Colon (tissue), 2 donors: ENCODE measurements around the gene RDH13.
"Not testable (repeated sequence)": the region's sequence is repeated elsewhere in the genome, so short reads cannot be mapped to it uniquely, and the experiment has no call there.

Experiments used
- FAIRE-seq: peaks from 2 replicates; lab custom pipeline; 2012; peaks lifted over from hg19 to GRCh38; lab: Jason Lieb, UNC
- donor health status: control.
- donor health status: control.

The RDH13 gene

DNA sequence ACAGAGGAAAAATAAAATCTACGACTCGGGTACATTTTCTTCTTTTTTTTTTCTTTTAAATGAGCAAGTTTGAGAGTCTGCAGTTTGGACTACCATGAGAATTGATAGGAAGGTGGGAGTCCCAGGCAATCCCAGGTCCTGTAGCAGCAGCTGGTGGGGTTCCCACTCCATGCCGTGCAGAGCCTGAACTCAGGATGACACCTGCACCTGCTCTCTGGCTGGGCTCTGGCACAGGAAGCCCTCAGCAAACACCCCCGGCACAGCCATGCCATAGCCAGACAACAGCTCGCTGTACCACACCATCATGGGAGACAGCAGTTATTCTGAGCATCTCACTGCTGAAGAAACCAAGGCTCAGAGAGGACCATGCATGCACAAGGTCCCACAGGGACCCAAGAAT is 18.7 kb downstream of the RDH13 start:
- no peak for FAIRE-seq

DNA sequence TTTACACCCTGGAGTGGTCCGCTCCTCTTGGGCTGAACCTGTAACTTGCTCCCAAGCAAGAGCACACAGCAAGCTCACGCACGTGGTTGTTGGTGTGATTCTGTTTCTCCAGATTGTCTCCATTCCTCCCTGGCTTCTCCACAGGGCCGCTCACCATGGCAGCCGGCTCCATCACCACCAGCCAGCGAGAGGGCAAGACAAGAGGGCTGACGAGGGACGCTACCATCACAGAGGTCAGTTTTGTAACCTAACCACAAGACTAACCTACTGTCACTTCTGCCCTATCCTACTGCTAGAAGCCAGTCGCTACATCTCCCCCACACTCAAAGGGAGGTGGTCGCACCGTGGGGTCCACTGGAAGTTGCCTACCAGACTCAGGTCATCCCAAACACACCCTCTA is 20.3 kb downstream of the RDH13 start:
- FAIRE-seq: no peak

DNA sequence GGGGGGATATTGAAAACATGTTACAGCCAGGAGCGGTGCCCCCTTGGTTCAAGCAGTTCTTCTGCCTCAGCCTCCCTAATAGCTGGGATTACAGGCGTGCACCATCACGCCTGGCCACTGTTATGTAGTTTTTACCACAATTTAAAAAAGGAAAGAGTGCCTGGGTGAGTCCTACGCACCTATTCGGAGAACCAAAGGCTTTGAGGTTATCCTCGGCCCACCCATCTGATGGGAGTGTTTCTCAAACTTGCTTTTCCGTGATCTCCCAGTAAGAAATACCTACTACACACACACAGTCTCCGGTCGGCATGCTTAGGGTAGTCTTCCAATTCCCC is 20.6 kb downstream of the RDH13 start:
- FAIRE-seq: no peak

DNA sequence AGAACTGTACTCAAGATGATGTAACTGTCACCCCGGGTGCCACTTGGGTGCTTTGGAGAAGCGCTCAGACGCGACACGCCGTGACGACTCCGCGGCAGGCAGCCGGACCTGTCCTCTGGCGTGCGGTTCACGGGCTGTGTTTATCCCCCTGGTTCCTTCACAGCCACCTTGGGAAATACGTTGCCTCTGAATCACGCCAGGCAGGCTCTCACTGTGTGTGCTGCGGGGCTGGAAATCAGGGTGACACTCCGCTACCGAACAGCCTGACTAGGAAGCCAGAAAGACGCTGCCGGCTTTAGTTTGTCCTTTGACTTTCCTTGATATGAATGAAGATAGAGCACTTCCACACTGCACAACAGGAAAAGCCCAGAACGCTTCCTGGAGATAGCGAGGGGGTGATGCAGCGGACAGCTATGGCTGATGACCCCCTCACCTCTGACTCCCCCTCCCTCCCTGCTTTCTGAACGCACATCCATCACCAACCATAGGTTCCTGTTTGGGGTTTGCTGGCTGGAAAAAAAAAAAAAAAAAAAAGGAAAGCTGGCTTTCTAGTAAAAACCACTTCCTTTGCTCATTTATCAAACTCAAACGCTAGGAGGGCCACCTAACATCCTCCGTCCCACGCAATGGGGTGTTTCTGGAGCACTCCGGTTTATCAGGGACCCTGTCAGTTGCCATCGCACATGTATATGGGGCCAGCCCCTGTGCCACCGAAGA is 21.2 kb downstream of the RDH13 start:
- FAIRE-seq: no peak

DNA sequence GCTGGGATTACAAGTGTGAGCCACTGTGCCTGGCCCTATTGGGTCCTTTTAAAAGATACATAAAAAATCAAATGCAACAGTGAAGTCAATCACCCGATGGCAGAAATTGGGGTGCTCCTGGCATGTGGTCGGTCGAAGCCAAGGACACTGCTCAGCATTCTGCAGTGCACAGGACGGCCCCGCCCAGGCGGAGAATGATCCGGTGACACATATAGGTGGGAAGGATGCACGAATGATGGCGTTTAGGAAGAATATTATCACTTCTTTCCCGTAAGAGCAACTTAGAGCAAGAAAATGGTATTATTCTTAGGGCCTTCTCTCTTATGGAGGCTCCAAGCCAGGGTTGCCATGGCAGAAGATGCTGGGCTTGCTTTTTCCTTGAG is 21.7 kb downstream of the RDH13 start:
- FAIRE-seq: no peak

DNA sequence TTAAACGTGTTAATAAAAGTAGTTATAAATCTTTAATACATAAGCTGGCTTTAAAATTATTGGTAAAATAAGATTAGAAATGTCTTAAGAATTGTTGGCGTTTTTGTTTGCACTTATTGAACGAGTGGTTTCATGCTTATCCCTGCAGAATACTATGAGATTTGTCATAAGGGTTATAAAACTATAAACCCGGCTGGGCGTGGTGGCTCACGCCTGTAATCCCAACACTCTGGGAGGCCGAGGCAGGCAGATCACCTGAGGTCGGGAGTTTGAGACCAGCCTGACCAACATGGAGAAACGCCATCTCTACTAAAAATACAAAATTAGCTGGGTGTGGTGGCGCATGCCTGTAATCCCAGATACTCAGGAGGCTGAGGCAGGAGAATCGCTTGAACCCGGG is 22.3 kb downstream of the RDH13 start:
- FAIRE-seq: not testable (repeated sequence)

DNA sequence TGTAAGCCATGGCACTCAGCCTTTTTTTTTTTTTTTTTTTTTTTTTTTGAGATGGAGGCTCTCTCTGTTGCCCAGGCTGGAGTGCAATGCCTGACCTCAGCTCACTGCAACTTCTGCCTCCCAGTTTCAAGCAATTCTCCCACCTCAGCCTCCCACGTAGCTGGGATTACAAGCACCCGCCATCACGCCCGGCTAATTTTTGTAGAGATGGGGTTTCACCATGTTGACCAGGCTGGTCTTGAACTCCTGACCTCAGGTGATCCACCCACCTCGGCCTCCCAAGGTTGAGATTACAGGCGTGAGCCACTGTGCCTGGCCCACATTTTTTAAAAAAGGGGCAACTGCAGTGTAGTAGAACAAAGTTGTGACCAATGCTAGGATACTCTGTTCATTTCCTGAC is 25.3 kb downstream of the RDH13 start:
- FAIRE-seq: not testable (repeated sequence)

DNA sequence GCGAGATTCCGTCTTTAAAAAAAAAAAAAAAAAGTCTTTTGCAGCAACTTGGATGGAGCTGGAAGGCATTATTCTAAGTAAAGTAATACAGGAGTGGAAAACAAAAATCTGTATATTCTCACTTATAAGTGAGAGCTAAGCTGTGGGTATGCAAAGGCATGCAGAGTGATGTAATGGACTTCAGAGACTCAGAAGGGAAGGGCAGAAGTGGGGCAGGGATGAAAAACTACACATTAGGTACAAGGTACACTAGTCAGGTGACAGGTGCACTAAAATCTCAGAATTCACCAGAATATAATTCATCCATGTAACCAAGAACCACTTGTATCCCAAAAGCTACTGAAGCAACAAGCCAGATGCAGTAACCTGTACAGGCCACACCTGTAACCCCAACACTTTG is 26.9 kb downstream of the RDH13 start:
- FAIRE-seq: no peak

DNA sequence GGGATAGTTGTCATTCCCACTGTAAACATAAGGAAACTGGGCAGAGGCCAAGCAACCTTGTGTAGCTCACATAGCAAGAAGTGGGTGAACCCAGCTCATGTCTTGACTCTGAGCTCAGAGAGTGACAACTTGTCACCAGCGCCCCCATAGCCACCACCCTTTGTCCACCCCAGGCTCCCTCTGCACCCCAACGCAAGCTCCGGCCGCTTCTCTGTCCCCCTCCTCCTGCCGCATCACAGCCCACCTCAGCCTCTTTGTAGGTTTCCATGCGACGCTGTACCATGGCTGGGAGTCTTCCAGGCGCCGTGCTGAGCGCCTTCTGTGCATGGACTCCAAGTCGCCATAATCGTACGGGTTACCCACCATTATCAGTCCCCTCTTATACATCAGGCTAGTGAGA is 28.2 kb downstream of the RDH13 start:
- no peak for FAIRE-seq

DNA sequence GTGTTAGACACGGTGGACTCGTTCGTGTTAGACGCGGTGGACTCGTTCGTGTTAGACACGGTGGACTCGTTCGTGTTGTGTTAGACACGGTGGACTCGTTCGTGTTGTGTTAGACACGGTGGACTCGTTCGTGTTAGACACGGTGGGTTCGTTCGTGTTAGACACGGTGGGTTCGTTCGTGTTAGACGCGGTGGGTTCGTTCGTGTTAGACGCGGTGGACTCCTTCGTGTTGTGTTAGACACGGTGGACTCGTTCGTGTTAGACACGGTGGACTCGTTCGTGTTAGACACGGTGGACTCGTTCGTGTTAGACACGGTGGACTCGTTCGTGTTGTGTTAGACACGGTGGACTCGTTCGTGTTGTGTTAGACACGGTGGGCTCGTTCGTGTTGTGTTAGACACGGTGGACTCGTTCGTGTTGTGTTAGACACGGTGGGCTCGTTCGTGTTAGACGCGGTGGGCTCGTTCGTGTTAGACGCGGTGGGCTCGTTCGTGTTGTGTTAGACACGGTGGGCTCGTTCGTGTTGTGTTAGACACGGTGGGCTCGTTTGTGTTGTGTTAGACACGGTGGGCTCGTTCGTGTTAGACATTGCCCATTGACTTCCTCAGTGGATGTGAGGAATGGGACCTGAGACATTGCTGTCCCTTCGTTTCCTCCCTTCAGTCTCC is 29.8 kb downstream of the RDH13 start:
- FAIRE-seq: not testable (repeated sequence)

DNA sequence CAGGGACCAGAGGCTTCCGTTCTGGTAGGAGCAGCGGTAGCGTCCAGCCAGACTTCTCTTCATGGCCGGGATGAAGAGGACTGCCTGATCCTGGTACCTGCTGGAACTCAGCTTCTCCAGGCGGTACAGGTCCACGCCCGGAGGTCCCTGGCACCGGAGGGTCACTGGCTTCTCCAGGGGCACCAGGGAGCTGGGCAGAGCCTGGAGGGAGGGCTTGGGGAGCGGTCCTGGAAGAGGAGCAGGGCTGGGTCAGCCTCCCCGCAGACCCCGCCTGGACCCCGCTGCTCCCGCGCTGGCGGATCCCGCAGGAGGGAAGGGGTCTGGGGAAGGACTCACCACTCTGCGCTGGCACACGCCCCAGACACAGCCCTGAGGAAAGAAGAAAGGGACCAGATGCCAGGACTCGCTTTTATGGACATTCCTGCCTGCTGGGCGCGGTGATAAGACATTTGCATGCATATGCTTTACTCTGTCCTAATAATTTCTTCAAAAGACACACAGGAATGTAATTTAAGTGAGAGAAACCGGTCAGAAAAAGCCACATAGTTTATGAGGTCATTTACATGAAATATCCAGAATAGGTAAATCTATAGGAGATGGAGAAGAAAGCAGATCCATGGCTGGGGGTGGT is 30.7 kb downstream of the RDH13 start:
- no peak for FAIRE-seq

DNA sequence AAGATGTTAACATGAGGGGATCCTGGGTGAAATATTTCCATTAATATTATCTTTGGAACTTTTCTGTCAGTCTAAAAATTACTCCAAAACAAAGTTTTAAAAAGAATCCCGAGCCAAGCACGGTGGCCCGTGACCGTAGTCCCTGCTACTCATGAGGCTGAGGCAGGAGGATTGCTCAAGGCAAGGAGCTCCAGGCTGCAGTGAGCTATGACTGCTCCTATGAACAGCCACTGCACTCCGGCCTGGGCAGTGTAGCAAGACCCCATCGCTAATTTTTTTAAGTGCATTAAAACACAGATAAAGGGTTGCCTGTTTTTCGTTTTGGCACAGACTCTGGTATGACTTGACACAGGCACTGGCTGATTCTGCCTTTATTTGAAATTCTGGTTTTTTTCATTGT is 31.8 kb downstream of the RDH13 start:
- FAIRE-seq: no peak

DNA sequence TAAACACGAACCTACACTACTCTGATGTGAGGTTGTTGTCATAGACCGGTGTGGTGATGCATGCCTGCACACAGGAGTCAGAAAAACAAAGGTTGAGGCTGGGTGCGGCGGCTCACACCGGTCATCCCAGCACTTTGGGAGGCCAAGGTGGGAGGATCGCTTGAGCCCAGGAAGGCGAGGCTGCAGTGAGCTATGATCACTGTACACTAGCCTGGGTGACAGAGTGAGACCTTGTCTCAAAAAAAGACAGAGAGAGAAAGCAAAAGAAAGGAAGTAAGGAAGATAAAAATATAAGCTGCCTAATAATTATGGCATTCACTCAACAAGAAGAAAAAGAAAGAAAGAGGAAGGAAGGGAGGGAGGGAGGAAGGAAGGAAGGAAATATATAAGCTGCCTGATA is 34.2 kb downstream of the RDH13 start:
- no peak for FAIRE-seq

DNA sequence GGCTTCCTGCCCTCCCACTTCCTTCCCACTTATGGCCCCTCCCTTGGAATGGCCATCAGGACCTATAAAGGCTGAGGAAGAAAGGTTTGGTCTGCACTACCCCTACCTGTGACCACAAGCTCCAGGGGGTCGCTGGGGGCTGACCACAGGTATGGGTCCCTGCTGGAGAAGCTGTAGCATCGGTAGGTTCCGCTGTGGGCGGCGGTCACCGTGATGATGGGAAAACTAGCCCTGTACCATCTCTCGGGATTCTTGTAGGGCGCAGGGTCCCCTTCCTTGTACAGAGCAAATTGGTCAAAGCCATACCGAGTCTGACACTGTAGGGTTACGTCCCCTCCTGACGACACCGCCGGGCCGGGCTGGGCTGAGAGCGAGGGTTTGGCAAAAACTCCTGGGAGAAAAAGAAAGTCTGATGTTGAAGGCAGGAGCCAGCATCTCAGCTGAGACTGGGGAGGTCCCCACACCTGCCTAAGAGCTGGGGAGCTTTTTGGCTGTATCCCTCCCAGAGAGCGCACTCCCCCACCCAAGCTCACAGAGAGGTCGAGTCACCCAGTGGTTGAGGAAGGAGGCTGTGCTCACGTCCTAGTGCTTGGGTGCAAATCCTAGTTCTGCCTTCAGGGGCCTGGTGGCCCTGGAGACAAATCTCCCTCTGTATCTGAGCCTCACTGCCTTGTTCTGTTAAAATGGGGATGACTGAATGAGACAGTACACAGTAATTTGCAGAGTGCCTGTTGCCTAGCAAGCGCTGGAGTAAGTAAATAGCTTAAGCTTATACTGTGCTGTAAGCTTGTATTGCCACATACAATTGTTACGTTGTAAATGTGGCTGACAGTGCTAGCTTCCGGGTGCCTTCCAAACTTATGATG is 35.2 kb downstream of the RDH13 start:
- no peak for FAIRE-seq

DNA sequence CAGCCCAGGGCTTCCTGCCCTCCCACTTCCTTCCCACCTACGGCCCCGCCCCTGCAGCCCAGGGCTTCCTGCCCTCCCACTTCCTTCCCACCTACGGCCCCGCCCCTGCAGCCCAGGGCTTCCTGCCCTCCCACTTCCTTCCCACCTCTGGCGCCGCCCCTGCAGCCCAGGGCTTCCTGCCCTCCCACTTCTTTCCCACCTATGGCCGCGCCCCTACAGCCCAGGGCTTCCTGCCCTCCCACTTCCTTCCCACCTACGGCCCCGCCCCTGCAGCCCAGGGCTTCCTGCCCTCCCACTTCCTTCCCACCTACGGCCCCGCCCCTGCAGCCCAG is 35.8 kb downstream of the RDH13 start:
- not testable (repeated sequence) for FAIRE-seq

DNA sequence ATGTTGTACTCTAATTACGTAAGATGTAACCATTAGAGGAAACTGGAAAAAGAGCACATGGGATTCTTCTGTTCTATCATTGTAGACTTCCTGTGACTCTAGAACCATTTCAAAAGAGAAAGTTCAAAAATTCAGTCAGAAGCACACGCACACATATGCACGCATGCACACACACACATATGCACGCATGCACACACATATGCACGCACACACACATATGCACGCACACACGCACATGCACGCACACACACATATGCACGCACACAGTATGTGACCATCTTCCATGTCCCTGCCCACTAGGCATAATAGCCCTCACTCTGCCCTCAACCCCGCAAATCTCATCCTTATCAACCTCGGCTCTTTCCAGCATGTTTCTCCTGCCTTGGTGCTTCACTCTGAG is 38.8 kb downstream of the RDH13 start:
- no peak for FAIRE-seq

DNA sequence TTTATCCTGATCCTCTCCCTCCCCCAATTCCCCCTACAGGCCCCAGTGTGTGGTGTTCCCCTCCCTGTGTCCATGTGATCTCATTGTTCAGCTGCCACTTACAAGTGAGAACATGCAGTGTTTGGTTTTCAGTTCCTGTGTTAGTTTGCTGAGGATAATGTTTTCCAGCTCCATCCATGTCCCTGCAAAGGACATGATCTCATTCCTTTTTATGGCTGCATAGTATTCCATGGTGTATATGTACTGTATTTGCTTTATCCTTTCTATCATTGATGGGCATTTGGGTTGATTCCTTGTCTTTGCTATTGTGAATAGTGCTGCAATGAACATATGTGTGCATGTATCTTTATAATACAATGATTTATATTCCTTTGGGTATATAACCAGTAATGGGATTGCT is 42.6 kb downstream of the RDH13 start:
- FAIRE-seq: not testable (repeated sequence)

DNA sequence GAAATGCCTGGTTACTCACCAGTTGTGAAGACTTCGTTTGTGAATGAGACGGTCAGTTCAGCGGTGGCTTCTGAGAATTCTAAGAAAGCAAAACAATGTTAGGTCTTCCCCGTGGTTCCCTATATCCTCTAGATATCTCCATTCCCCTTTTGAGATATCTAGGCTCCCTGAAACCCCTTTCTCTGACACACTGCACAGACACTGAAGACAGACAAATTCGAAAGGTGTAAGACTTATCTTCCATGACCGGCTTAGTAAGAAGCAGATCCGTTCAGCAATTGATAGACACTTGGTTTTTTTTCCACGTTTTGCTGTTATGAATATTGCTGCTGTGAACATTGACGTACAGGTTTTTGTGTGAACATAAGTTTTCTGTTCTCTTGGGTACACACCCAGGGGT is 44.3 kb downstream of the RDH13 start:
- no peak for FAIRE-seq

DNA sequence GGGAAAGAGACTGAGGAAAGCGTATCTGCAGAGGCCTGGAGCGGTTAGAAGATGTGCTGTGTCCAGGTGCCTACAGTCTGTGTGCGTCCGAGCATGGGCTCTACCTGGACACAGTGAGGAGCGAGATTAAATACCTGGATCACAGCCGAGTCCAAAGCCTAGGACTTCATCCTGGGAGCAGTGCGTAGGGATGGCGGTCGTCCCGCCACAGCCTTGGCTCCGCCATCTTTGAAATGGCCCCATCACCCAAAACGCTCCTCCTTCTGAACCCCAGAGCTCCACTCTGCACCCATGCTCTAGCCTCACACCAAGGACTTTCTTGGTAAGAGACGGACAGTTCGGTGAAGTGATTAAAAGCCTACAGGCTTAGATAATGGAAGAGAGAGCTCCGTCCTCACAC is 44.7 kb downstream of the RDH13 start:
- FAIRE-seq: no peak

DNA sequence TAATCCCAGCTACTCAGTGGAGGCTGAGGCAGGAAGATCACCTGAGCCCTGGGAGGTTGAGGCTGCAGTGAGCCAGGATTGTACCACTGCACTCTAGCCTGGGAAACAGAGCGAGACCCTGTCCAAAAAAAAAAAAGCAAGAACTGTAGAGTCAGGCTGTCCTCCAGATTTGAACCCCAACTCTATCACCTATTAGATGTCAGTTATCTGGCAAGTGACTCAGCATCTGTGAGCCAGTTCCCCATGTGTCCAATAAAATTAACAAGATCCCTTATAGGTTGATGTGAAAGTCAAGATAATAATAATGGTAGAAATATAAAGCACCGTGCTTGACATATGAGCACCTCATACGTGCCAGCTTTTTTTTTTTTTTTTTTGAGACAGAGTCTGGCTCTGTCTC is 46.9 kb downstream of the RDH13 start:
- no peak for FAIRE-seq

DNA sequence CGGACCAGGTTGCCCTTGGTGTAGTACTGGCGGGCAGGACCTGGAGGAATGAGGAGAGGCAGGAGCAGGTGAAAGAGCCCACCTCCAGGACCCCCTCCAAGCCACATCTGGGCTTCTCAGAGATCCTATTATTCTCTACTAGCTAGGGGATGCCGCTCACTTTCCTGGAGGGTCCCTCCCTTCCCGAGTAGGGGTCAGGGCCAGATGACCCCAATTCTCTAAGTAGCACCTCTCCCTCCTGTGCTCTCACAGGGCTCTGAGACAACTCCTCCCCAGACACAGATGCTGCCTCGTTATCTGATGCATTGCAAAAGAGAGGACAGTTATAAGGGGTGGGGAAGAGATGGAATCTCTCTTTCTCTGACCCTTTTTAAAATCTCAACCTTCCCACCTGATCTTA is 47.8 kb downstream of the RDH13 start:
- FAIRE-seq: no peak

DNA sequence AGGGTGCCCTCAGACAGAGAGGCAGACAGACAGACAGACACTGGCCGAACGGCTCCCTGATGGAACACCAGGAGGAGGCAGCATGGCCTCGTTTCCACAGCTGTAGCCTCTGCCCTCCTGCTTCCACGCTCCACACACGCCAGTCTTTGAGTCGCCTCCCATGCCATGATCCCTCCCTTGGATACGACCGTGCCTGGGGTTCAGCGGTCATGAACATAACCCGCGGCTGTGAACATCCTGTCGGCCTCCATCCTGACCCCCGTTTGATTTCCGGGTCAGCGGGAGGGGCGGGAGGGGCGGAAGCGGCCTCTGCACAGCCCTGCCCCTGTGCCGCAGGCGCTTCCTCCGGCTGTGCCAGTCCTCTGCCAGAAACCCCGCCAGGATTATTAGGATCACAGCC is 48.2 kb downstream of the RDH13 start:
- no peak for FAIRE-seq

DNA sequence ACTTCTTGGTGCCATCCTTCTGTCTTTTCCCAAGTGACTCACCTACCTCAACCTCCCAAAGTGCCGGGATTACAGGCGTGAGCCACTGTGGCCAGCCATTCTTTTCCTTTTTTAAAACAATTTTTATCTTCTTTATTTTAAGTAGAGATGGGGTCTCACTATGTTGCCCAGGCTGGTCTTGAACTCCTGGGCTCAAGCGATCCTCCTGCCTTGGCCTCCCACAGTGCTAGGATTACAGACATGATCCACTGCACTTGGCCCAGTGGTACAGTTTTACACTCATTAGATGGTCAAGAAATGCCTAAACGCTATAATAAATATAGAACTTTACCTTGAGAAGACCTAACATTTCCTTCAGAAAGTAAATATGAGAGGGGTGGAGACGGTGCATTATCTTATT is 49.4 kb downstream of the RDH13 start:
- no peak for FAIRE-seq
